Liver (tissue), 9 donors: ENCODE data around the gene SLC6A12. TPM values are rescaled to one million over a fixed set of nuclear protein-coding genes. Genes with fewer than 3 reads are reported as not detected.

Experiments used
- DNase-seq: peaks from one replicate; pipeline ENCODE4 v3.0.0-alpha.2; 2017; ENCODE audit warnings: low spot score
- H3K27ac ChIP-seq, 2 donors: one replicate each; pipeline ENCODE4 v1.7.0; 2013; ENCODE audit warnings: inconsistent platforms in 2 of 2, low read length in 2 of 2, control low read depth in 1 of 2, low read depth in 1 of 2, mild to moderate bottlenecking in 1 of 2
- H3K27me3 ChIP-seq, 4 donors: one replicate each; pipeline versions ENCODE4 v1.6.1 to v1.7.0; 2013; ENCODE audit warnings: low read length in 3 of 4, inconsistent platforms in 1 of 4, mild to moderate bottlenecking in 1 of 4, moderate library complexity in 1 of 4; ENCODE audit not compliant: control insufficient read depth in 4 of 4, insufficient read depth in 4 of 4
- H3K36me3 ChIP-seq, 4 donors: one replicate each; pipeline versions ENCODE4 v1.6.1 to v1.7.0; 2013; ENCODE audit warnings: low read length in 3 of 4, mild to moderate bottlenecking in 3 of 4, low read depth in 1 of 4, moderate library complexity in 1 of 4; ENCODE audit not compliant: control insufficient read depth in 4 of 4, insufficient read depth in 3 of 4
- H3K4me1 ChIP-seq, 4 donors: one replicate each; pipeline versions ENCODE4 v1.6.1 to v1.7.0; 2013; ENCODE audit warnings: low read length in 3 of 4, mild to moderate bottlenecking in 3 of 4, moderate library complexity in 1 of 4; ENCODE audit not compliant: control insufficient read depth in 4 of 4, insufficient read depth in 4 of 4
- H3K4me3 ChIP-seq, 3 donors: one replicate each; pipeline versions ENCODE4 v1.6.1 to v1.7.0; 2013; ENCODE audit warnings: low read length in 3 of 3, control low read depth in 1 of 3, low read depth in 1 of 3, mild to moderate bottlenecking in 1 of 3
- H3K9ac ChIP-seq, 2 donors: one replicate each; pipeline ENCODE4 v1.7.0; 2013; ENCODE audit warnings: low read length in 2 of 2, mild to moderate bottlenecking in 2 of 2, moderate library complexity in 2 of 2, control low read depth in 1 of 2, low read depth in 1 of 2
- H3K9me3 ChIP-seq, 4 donors: one replicate each; pipeline versions ENCODE4 v1.6.1 to v1.7.0; 2013; ENCODE audit warnings: low read length in 3 of 4; ENCODE audit not compliant: control insufficient read depth in 4 of 4
- CTCF ChIP-seq: fragments of 150-350 bp; IDR thresholded peaks from 2 replicates; pipeline ENCODE4 v1.5.1; 2017; ENCODE audit warnings: improper control_type of control experiment, low read depth, low read length; ENCODE audit not compliant: missing input control
- FOXA2 ChIP-seq: IDR thresholded peaks from 2 replicates; pipeline ENCODE4 v1.6.1; 2016; ENCODE audit warnings: antibody characterized with exemption
- HNF4A ChIP-seq, 2 donors: conservative IDR thresholded peaks; 2 replicates each; pipeline ENCODE4 v1.6.1; 2016; ENCODE audit warnings: antibody characterized with exemption in 2 of 2, mild to moderate bottlenecking in 2 of 2
- HNF4G ChIP-seq: IDR thresholded peaks from 2 replicates; pipeline ENCODE4 v1.6.1; 2016; ENCODE audit warnings: antibody characterized with exemption
- NR2F2 ChIP-seq: IDR thresholded peaks from 2 replicates; pipeline ENCODE4 v1.6.1; 2016; ENCODE audit warnings: antibody characterized with exemption
- REST ChIP-seq: IDR thresholded peaks from 2 replicates; pipeline ENCODE4 v1.6.1; 2016; ENCODE audit warnings: antibody characterized with exemption, mild to moderate bottlenecking
- RXRA ChIP-seq, 2 donors: IDR thresholded peaks; 2 replicates each; pipeline ENCODE4 v1.6.1; 2017 to 2018; ENCODE audit warnings: antibody characterized with exemption in 2 of 2, mild to moderate bottlenecking in 1 of 2
- ZBTB33 ChIP-seq: IDR thresholded peaks from 2 replicates; pipeline ENCODE4 v1.6.1; 2016; ENCODE audit warnings: antibody characterized with exemption
- WGBS: extraction: QIAGEN DNeasy Blood & Tissue Kit; methylation state at CpG from one replicate; pipeline ENCODE4 v1.1.7; 2013; 5-methylcytosine and 5-hydroxymethylcytosine counted together
- polyA plus RNA-seq, 2 donors: library from polyadenylated mRNA; stranded (reverse) in 1 of 2; unstranded in 1 of 2; fragments of 200-250 nt in 1 of 2; fragments of >200 nt in 1 of 2; fragmentation: Nextera tagmentation in 1 of 2; extraction: Ambion mirVana in 1 of 2; gene quantifications; one replicate each; pipeline versions ENCODE4 v1.2.1 to v1.2.3, GENCODE V29; 2013 to 2015
- total RNA-seq, 2 donors: library from RNA; depleted of rRNA; stranded (reverse); fragments of >200 nt; gene quantifications; one replicate each; pipeline ENCODE4 v1.2.3, GENCODE V29; 2014
- donor health status: healthy.
- donor health status: healthy.
- donor health status: healthy.
- donor health status: healthy.
- donor health status: healthy.

SLC6A12 gene
- total and polyA plus RNA-seq, 4 donors, result 18.2 to 30.3 (median 23.2) TPM

- Histone ChIP-seq H3K27ac (no peak overlapping the region), H3K4me1 (peaks cover 3 to 28% (median 17%) of the 10 kb centered on the region in 4 donors), H3K27me3 (no peaks in the 10 kb centered on the region), H3K9ac (no peak overlapping the region), H3K36me3 (no peaks in the 10 kb centered on the region), H3K4me3 (no peak overlapping the region), H3K9me3 (no peaks in the 10 kb centered on the region)
- 91% methylated on average over 10 of the region's 10 CpGs for WGBS
- no peak for TF ChIP-seq FOXA2
- TF ChIP-seq CTCF, result no peak
- no peak for DNase-seq
Measured at GRCh38 chr12:171276-171675, 42.7 kb downstream of the SLC6A12 start.

- Histone ChIP-seq H3K4me1 (peaks cover 0 to 21% (median 10%) of the 10 kb centered on the region in 4 donors), H3K9ac (no peak overlapping the region), H3K36me3 (no peaks in the 10 kb centered on the region), H3K27ac (no peak overlapping the region), H3K4me3 (no peak overlapping the region), H3K9me3 (no peaks in the 10 kb centered on the region), H3K27me3 (no peaks in the 10 kb centered on the region)
- DNase-seq, result no peak
- TF ChIP-seq NR2F2 (no peak), RXRA (IDR thresholded peaks at IDR 0.05) (no peak), FOXA2 (no peak), ZBTB33 (no peak), REST (no peak), HNF4A (conservative IDR thresholded peaks at IDR 0.05) (no peak), HNF4G (no peak)
- WGBS, result 91% methylated on average over 29 of the region's 29 CpGs
Measured at GRCh38 chr12:170371-171225, 43.4 kb downstream of the SLC6A12 start.
